Naive B cell (primary cell): ENCODE data around the gene CEP112. TPM values are rescaled to one million over a fixed set of nuclear protein-coding genes. Genes with fewer than 3 reads are reported as not detected.

ENCODE experiments used
- ATAC-seq, 2 donors: fragments of 150-1000 bp; cut with Tn5 transposase; 2 replicates each; pipeline ENCODE4 v1.10.0; 2021; ENCODE audit warnings: low read depth in 2 of 2, mild to moderate bottlenecking in 2 of 2, moderate library complexity in 2 of 2
- DNase-seq: peaks from one replicate; pipeline ENCODE4 v3.0.0; 2022
- H3K27ac Mint-ChIP-seq, 6 donors: one replicate each; pipeline ENCODE4 v1.8.0; 2020 to 2022; ENCODE audit warnings: mild to moderate bottlenecking in 6 of 6, mixed read lengths in 6 of 6, moderate library complexity in 5 of 6, inconsistent platforms in 2 of 6
- H3K27me3 Mint-ChIP-seq, 3 donors: one replicate each; pipeline ENCODE4 v1.8.0; 2021 to 2022; ENCODE audit warnings: mixed read lengths in 3 of 3, mild to moderate bottlenecking in 1 of 3
- H3K36me3 Mint-ChIP-seq, 2 donors: one replicate each; pipeline ENCODE4 v1.8.0; 2020 to 2022; ENCODE audit warnings: mixed read lengths in 2 of 2, inconsistent platforms in 1 of 2, mild to moderate bottlenecking in 1 of 2
- H3K4me1 Mint-ChIP-seq, 3 donors: one replicate each; pipeline ENCODE4 v1.8.0; 2020 to 2022; ENCODE audit warnings: mixed read lengths in 3 of 3, inconsistent platforms in 1 of 3, mild to moderate bottlenecking in 1 of 3, moderate library complexity in 1 of 3
- H3K4me3 Mint-ChIP-seq, 8 donors: one replicate each; pipeline ENCODE4 v1.8.0; 2020 to 2022; ENCODE audit warnings: mild to moderate bottlenecking in 8 of 8, mixed read lengths in 8 of 8, moderate library complexity in 8 of 8, inconsistent platforms in 2 of 8
- H3K9me3 Mint-ChIP-seq, 7 donors: one replicate each; pipeline ENCODE4 v1.8.0; 2020 to 2022; ENCODE audit warnings: mixed read lengths in 7 of 7, mild to moderate bottlenecking in 5 of 7, inconsistent platforms in 2 of 7, moderate library complexity in 1 of 7
- polyA plus RNA-seq, 6 donors: library from polyadenylated mRNA; unstranded; fragments of 300-500 nt; fragmentation: Illumina TruSeq; gene quantifications; one replicate each; pipeline ENCODE4 v1.2.3, GENCODE V29; 2021; ENCODE audit warnings: low read depth in 6 of 6

CEP112 gene
- polyA plus RNA-seq, 6 donors from 2014 or later = 1.1 to 2.5 (median 1.6) TPM

DNA sequence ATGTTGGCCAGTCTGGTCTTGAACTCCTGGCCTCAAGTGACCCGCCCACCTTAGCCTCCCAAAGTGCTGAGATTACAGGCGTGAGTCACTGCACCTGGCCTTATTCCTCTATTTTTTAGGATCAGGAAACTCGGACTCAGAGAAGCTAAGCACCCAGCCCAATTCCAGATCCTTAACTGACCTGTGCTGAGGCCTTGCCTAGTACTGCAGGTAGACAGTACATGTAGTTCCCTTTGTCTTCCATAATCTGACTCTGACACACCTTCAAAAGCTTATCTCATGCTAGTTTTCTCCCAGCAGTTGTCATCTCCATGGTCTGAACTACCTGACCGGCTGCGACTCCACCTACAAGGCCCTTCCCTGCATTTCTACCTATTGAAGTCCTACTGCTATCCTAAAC lies 564.8 kb downstream of the CEP112 start:
- ATAC-seq (no peak), DNase-seq (no peak)
- H3K36me3 Mint-ChIP-seq = no peaks in the 10 kb centered on the region
- no peak overlapping the region for H3K27ac Mint-ChIP-seq
- H3K9me3 Mint-ChIP-seq = peaks cover 0 to 3% (median 0%) of the 10 kb centered on the region in 7 donors
- H3K27me3 Mint-ChIP-seq = peaks cover 0 to 13% (median 0%) of the 10 kb centered on the region in 3 donors
- H3K4me1 Mint-ChIP-seq = no peaks in the 10 kb centered on the region
- H3K4me3 Mint-ChIP-seq = no peak overlapping the region

DNA sequence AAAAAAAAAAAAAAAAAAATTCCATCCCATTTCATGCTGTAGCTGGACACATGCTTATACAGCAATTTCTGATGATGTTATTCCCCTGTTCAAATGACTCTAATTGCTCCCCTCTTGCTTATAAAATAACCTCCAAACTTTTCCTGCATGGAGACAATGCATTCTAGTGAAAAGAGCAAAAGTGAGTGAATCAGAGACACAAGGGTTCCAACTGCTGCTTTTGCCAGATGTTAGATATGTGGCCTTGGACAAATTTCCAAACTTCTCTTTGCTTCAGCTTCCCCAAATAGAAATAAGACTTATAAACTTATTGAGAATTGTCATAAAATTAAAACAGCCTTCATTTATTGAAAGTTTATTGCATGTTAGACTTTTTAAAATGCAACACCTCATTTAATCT lies 565.5 kb downstream of the CEP112 start:
- no peak overlapping the region for H3K27ac Mint-ChIP-seq

DNA sequence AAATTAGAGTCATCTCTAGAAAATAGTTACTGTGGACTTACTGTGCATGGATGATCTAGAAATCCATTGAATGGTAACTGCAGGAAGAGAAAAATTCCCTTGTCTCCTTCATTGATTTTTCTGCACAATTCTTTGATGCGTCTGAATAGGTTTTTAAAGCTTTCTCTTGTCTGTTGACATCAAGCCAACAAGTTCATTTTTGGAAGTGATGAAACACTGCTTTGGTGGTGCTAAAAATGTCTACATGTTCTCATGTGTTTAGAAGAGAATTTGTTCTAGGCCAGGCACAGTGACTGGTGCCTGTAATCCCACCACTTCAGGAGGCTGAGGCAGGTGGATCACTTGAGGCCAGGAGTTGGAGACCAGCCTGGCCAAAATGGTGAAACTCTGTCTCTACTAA lies 573.4 kb downstream of the CEP112 start:
- H3K4me1 Mint-ChIP-seq = no peaks in the 10 kb centered on the region
- H3K9me3 Mint-ChIP-seq = peaks cover 0 to 5% (median 0%) of the 10 kb centered on the region in 7 donors
- DNase-seq (no peak), ATAC-seq (no peak)
- no peaks in the 10 kb centered on the region for H3K36me3 Mint-ChIP-seq
- H3K27me3 Mint-ChIP-seq = no peaks in the 10 kb centered on the region
- H3K4me3 Mint-ChIP-seq = no peak overlapping the region
- no peak overlapping the region for H3K27ac Mint-ChIP-seq

More for the DNA sequence above, 565.5 kb downstream of the CEP112 start:
- Mint-ChIP-seq H3K36me3 (no peaks in the 10 kb centered on the region), H3K4me3 (no peak overlapping the region), H3K4me1 (no peaks in the 10 kb centered on the region), H3K9me3 (peaks cover 0 to 3% (median 0%) of the 10 kb centered on the region in 7 donors), H3K27me3 (peaks cover 0 to 13% (median 0%) of the 10 kb centered on the region in 3 donors)
- DNase-seq (no peak), ATAC-seq (no peak)

GRCh38 chr17:65617496-65617895 lies 574.4 kb downstream of the CEP112 start:
- peaks cover 0 to 5% (median 0%) of the 10 kb centered on the region in 7 donors for H3K9me3 Mint-ChIP-seq
- H3K4me1 Mint-ChIP-seq = no peaks in the 10 kb centered on the region
- ATAC-seq (no peak), DNase-seq (no peak)
- H3K27ac Mint-ChIP-seq = no peak overlapping the region
- no peaks in the 10 kb centered on the region for H3K36me3 Mint-ChIP-seq
- H3K4me3 Mint-ChIP-seq = no peak overlapping the region
- no peaks in the 10 kb centered on the region for H3K27me3 Mint-ChIP-seq

DNA sequence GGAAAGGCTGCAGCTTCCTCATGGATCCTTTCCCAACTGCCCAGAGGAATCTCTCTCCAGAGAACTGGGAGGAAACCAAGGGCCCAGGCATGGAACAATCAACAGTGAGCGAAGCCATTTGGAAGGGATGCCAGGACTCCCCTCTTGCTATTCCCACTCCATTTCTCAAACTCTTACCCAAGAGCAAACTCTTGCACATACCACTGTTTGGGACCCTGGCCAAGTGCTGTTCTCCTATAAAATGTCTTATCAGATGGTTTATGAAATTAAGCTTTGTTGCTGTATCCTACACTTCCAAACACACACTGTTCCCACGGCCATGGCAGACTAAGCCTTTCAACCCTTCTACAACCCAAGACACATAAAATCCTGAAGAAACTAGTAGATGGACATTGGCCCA lies 582.2 kb downstream of the CEP112 start:
- H3K4me1 Mint-ChIP-seq = no peaks in the 10 kb centered on the region
- DNase-seq (no peak), ATAC-seq (no peak)
- H3K9me3 Mint-ChIP-seq = peaks cover 0 to 6% (median 0%) of the 10 kb centered on the region in 7 donors
- H3K4me3 Mint-ChIP-seq = no peak overlapping the region
- H3K27ac Mint-ChIP-seq = no peak overlapping the region
- no peaks in the 10 kb centered on the region for H3K36me3 Mint-ChIP-seq
- peaks cover 5 to 17% (median 6%) of the 10 kb centered on the region in 3 donors for H3K27me3 Mint-ChIP-seq

GRCh38 chr17:65609286-65609685 lies 582.6 kb downstream of the CEP112 start:
- Mint-ChIP-seq H3K4me1 (no peaks in the 10 kb centered on the region), H3K27ac (no peak overlapping the region), H3K4me3 (no peak overlapping the region), H3K9me3 (peaks cover 0 to 6% (median 0%) of the 10 kb centered on the region in 7 donors), H3K27me3 (peaks cover 5 to 21% (median 6%) of the 10 kb centered on the region in 3 donors), H3K36me3 (no peaks in the 10 kb centered on the region)
- DNase-seq (no peak), ATAC-seq (no peak)

GRCh38 chr17:65604070-65604469 lies 587.9 kb downstream of the CEP112 start:
- H3K9me3 Mint-ChIP-seq = peaks cover 0 to 2% (median 0%) of the 10 kb centered on the region in 7 donors
- DNase-seq (no peak), ATAC-seq (no peak)
- H3K27ac Mint-ChIP-seq = peak overlapping the region in 1 of 6 donors; percentile 7
- no peak overlapping the region for H3K4me3 Mint-ChIP-seq
- H3K36me3 Mint-ChIP-seq = no peaks in the 10 kb centered on the region
- H3K27me3 Mint-ChIP-seq = peaks cover 6 to 45% (median 16%) of the 10 kb centered on the region in 3 donors
- no peaks in the 10 kb centered on the region for H3K4me1 Mint-ChIP-seq

- no peak for DNase-seq
- no peak for ATAC-seq
- Mint-ChIP-seq H3K4me1 (no peaks in the 10 kb centered on the region), H3K27me3 (peaks cover 4 to 44% (median 16%) of the 10 kb centered on the region in 3 donors), H3K27ac (peak overlapping the region in 1 of 6 donors; percentile 67), H3K36me3 (no peaks in the 10 kb centered on the region), H3K9me3 (peaks cover 0 to 2% (median 0%) of the 10 kb centered on the region in 7 donors), H3K4me3 (no peak overlapping the region)
These were observed 590.1 kb downstream of the CEP112 start for GRCh38 chr17:65601881-65602280.

DNA sequence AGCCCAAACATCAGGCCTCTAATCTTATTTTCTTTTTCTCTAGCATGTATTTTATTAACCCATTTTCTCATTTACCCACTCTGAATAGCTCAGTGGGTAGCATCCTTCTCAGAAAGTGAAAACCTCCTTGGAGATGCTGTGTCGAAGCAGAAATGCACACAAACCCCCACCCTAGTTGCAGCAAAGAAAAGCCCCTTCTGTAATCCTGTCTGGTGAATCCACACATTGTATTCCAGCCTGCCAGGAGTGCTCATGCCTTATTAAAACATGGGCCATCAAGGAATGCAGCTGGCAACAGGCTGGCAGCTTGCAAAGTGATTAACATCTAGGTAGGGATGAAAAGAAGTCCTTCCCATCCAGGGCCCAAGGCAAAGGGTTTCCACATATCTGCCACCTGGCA lies 590.8 kb downstream of the CEP112 start:
- ATAC-seq = no peak
- Mint-ChIP-seq H3K9me3 (peaks cover 0 to 2% (median 0%) of the 10 kb centered on the region in 7 donors), H3K4me3 (no peak overlapping the region), H3K36me3 (no peaks in the 10 kb centered on the region), H3K27me3 (peaks cover 0 to 37% (median 16%) of the 10 kb centered on the region in 3 donors), H3K27ac (no peak overlapping the region), H3K4me1 (no peaks in the 10 kb centered on the region)
- DNase-seq = no peak

DNA sequence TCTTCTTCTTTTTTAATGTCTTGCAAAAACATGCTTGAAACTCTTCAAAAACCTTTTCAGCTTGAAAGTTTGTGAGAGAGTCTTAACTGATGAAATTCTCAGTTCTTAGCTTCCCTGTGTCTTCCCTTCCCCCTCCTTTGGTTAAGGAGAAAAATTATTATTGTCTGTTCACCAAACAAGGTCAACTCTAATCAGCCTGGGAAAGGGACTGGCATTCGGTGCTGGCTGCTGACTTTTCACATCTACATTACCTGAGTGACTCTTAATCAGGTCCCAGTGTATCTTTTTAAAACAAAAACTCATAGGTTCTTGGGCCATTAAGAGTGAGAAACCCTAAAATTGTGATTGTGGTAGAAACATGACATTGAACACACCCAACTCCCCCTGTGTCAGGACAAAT lies 591.4 kb downstream of the CEP112 start:
- no peaks in the 10 kb centered on the region for H3K36me3 Mint-ChIP-seq
- ATAC-seq (no peak), DNase-seq (no peak)
- no peak overlapping the region for H3K27ac Mint-ChIP-seq
- H3K9me3 Mint-ChIP-seq = peaks cover 0 to 2% (median 0%) of the 10 kb centered on the region in 7 donors
- H3K4me1 Mint-ChIP-seq = no peaks in the 10 kb centered on the region
- H3K27me3 Mint-ChIP-seq = peaks cover 0 to 36% (median 14%) of the 10 kb centered on the region in 3 donors
- H3K4me3 Mint-ChIP-seq = no peak overlapping the region

DNA sequence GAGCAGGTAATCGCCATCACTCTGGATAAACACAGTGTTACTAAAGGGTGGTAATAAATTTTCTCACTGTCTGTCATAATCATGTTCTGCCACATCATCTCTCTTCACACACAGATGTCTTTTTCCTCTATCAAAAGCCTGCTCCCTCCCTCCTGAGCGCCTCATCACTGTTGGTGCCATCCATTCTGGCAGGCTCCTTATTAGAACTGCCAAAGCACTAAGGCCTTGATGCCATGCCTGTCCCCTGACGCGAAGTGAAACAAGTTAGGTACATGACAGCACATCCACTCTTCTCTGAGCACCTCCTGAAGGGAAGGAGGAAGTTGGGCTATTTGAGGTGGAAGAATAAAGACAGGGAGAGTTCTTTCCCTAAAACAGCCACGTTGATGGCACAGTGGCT lies 592.3 kb downstream of the CEP112 start:
- H3K4me3 Mint-ChIP-seq = no peak overlapping the region
- peaks cover 0 to under 1% (median 0%) of the 10 kb centered on the region in 3 donors for H3K4me1 Mint-ChIP-seq
- no peak for DNase-seq
- H3K27ac Mint-ChIP-seq = no peak overlapping the region
- ATAC-seq = no peak
- H3K9me3 Mint-ChIP-seq = peaks cover 0 to 2% (median 0%) of the 10 kb centered on the region in 7 donors
- no peaks in the 10 kb centered on the region for H3K36me3 Mint-ChIP-seq
- peaks cover 9 to 34% (median 11%) of the 10 kb centered on the region in 3 donors for H3K27me3 Mint-ChIP-seq

- peaks cover 11 to 34% (median 18%) of the 10 kb centered on the region in 3 donors for H3K27me3 Mint-ChIP-seq
- H3K4me1 Mint-ChIP-seq = peaks cover 5 to 9% (median 9%) of the 10 kb centered on the region in 3 donors
- ATAC-seq (no peak), DNase-seq (no peak)
- peaks cover 0 to 2% (median 0%) of the 10 kb centered on the region in 7 donors for H3K9me3 Mint-ChIP-seq
- H3K27ac Mint-ChIP-seq = no peak overlapping the region
- no peaks in the 10 kb centered on the region for H3K36me3 Mint-ChIP-seq
- H3K4me3 Mint-ChIP-seq = no peak overlapping the region
These were observed 593.2 kb downstream of the CEP112 start for GRCh38 chr17:65598746-65599145.

GRCh38 chr17:65595071-65595656 lies 596.8 kb downstream of the CEP112 start:
- Mint-ChIP-seq H3K27ac (no peak overlapping the region), H3K27me3 (peaks cover 6 to 37% (median 29%) of the 10 kb centered on the region in 3 donors), H3K9me3 (peaks cover 0 to 2% (median 0%) of the 10 kb centered on the region in 7 donors), H3K4me3 (peak overlapping the region in 1 of 8 donors; percentile 48), H3K4me1 (peaks cover 10 to 20% (median 11%) of the 10 kb centered on the region in 3 donors), H3K36me3 (no peaks in the 10 kb centered on the region)
- no peak for ATAC-seq
- no peak for DNase-seq
